Measurements from ENCODE around the gene GLIS1. TPM values are rescaled to one million over a fixed set of nuclear protein-coding genes. Genes with fewer than 3 reads are reported as not detected.
A peak's percentile ranks its signal among the peaks of the same experiment; 100 is the strongest.
"Not testable (repeated sequence)": the region's sequence is repeated elsewhere in the genome, so short reads cannot be mapped to it uniquely, and the experiment has no call there.

GLIS1 gene
- total RNA-seq, 1 experiment from 2014 or later: 1.0 TPM

DNA sequence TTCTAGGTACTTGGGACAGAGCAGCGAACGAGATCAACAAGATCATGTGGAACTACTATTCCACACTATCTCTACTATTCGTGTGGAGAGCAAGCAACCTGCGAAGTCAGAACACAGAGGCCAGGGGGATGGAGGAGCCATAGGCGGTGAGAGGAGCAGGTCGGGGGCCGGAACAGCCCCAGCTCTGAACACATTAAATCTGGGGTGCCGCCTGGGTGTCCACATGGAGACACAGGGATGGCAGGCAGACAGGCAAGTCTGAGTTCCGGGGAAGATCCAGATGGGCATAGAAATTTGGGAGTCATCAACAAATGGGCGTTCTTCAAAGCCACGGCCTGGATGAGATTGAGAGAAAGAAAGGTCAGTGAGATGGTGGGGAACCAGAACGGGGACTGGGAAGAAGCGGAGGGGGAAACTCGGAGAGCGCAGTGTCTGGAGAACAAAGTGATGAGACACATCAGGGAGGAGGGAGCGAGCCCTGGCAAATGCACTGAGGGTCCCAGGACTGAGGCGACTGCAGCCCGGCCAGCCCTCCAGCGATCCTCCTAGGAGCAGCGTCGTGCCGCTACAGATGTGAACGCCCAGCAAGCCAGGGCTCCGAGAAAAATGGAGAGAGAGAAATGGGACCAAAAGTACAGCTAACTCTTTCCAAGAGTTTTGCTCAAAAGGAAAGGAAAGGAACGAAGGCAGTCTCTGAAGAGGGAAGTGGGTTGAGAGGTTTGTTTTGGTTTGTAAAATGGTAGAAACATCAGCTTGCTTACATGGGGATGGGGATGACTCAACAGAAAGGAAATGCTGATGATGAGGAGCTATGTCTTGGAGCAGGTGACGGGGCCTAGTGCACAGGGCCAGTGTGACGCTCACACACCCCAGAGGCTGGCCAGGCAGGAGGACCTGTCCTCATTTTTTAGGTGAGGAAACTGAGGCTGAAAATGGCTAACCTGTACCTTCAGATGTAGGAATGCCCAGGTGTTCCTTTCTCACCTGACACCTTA, 84.5 kb downstream of the GLIS1 start:
- peak; percentile 67 for DNase-seq (ENCODE audit: low spot score)

DNA sequence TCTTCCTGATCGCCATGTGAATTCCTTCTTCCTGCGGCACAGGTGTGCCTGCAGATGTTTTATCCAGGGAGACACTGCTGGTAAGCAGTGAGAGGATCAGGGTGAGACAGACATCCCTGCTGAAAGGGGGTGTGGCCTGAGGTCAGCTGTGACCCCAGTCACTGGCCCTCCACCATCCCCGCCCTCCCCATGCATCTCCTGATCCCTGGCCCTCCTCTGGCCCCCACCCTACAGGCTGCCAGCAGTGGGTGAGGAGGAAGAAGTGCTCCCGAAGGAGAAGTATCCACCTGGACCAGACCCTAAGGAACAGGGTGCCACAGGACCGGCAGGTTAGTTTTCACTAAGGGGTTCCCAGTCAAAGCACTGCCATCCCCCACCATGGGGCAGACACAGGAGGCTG, 85.3 kb downstream of the GLIS1 start:
- DNase-seq (ENCODE audit: low spot score): no peak

GRCh38 chr1:53653200-53653575, 85.8 kb downstream of the GLIS1 start:
- no peak for DNase-seq (ENCODE audit: low spot score)

- no peak for DNase-seq (ENCODE audit: low spot score)
Observed at GRCh38 chr1:53652441-53653199, 86.3 kb downstream of the GLIS1 start.

- no peak for DNase-seq (ENCODE audit: low spot score)
Observed at GRCh38 chr1:53651356-53651755, 87.6 kb downstream of the GLIS1 start.

DNA sequence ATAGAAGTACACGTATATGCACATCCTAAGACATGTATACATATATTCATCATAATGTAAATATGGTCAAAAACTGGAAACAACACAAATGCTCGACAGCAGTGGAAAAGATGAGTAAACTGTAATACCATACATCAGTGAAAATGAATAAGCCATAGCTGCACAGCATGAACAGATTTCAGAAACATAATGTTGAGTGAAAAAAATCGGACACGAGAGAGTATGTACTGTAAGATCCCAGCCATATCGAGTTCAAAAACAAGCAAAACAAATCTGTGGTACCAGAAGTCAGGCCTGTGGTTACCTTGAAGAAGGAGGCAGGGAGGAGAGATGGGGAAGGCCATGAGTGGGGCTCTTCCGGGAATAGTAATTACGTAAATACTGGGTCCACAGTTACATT, 90.4 kb downstream of the GLIS1 start:
- DNase-seq (ENCODE audit: low spot score): no peak

DNA sequence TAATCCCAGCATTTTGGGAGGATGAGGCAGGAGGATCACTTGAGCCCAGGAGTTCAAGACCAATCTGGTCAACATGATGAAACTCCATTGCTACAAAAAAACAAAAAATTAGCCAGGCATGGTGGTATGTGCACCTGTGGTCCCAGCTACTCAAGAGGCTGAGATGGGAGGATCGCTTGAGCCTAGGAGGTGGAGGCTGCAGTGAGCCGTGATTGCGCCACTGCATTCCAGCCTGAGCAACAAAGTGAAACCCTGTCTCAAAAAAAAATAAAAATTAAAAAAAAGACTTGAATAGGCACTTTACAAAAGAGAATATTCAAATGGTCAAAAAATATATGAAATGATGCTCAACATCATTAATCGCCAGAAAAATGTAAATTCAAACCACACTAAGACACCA, 91.0 kb downstream of the GLIS1 start:
- not testable (repeated sequence) for DNase-seq (ENCODE audit: low spot score)

DNA sequence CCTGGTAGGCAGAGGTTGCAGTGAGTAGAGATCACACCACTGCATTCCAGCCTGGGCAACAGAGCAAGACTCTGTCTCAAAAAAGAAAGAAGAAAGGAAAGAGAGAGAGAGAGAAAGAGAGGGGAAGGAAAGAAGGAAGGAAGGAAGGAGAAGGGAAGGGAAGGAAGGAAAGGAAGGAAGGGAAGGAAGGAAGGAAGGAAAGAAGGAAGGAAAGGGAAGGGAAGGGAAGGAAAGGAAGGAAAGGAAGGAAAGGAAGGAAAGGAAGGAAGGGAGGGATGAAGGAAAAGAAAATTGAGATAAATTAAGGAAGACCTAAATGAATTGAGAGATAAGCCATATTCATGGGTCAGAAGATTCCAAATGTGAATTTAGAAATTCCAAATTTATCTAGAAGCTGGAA, 92.2 kb downstream of the GLIS1 start:
- no peak for DNase-seq (ENCODE audit: low spot score)

DNA sequence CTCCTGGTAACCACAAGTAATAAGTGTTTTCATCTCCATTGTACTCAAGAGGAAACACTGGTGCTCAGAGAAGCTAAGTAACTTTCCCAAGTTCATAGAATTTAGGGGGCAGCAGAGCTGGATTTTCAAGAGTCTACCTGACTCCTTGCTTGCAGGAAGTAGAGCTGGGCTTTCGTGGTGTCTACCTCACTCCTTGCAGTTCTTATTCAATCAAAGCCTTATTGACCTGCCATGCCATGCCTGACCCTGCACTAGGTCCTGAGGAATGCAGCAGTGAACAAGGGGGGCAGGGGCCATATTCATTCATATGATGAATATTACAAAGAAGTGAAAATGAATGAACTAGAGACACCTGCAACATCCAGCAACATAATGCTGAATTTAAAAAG, 93.3 kb downstream of the GLIS1 start:
- DNase-seq (ENCODE audit: low spot score): no peak

DNA sequence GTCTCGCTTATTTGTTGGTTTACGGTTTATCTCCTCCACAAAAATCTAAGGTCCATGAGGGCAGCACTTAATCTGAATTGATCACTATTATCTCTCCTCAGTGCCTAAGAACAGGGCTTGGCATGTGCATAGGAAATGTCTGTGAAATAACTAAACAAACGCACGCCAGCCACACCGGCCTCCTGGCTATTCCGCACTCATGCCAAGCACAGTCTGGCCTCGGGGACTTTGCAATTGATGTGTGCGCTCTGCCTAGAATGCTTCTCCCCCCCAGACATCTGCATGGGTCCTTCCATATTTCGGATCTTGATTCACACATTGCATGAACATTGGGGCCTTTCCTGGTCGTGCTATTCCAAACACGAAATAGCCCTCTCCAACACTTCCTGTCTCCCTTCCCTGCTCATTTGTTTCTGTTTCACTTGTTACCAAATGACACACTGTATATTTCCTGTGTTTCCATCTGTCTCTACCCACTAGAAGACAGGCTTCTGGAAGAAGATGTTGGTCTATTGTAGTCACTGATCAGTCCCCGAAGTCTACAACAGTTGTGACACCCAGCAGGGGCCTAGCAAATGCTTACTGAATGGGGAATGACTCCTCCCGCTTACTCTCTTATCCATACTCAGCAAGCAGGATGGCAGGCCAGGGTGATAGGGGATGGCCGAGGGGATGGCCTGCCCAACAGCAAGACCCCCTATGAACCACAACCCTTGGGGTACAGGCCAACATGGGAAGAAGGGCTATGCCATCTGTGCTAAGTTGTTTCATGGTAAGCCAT, 93.9 kb downstream of the GLIS1 start:
- DNase-seq (ENCODE audit: low spot score): no peak

- DNase-seq (ENCODE audit: low spot score): no peak
Observed at GRCh38 chr1:53644496-53644895, 94.5 kb downstream of the GLIS1 start.

DNA sequence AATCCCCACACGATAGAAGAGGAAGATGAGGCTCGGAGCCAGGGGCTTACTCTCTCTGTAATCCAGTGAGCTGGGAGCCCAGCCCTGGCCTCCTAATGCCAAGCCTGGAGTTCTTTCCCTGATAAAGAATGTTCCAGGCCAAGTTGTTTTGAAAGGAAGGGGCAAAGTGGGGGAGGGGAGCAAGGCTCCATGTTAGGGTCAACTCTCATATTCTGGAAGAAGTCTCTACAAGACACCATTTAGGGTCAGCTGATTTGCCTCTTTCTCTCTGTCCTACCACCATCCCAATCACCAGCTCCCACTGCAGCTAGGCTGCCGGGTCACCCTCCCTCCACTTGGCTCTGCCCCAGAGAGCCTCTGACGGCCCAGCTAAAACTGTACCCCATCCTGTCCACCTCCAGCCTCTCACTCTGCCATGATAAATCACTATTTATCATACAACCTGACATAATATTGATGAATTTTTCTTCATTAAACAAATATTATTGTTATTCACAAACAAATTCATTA, 95.0 kb downstream of the GLIS1 start:
- no peak for DNase-seq (ENCODE audit: low spot score)

- no peak for DNase-seq (ENCODE audit: low spot score)
Observed at GRCh38 chr1:53643041-53643880, 95.7 kb downstream of the GLIS1 start.

- DNase-seq (ENCODE audit: low spot score): no peak
Observed at GRCh38 chr1:53642607-53643006, 96.4 kb downstream of the GLIS1 start.

DNA sequence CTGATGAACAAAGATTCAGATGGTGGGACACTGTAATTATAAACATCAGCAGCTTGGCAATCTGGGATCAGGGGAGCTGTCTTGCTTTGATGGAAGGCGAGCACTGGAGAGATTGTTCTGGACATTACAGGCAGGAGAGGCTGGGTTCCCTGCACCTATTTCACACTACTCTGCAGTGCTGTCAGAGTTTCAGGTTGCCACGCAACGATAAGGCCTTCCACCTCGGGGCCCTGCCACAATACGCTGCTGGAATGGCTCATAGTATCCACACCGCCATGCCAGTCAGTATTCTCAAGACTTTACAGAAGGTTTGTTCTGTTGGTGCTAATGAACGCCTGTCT, 96.8 kb downstream of the GLIS1 start:
- no peak for DNase-seq (ENCODE audit: low spot score)

DNA sequence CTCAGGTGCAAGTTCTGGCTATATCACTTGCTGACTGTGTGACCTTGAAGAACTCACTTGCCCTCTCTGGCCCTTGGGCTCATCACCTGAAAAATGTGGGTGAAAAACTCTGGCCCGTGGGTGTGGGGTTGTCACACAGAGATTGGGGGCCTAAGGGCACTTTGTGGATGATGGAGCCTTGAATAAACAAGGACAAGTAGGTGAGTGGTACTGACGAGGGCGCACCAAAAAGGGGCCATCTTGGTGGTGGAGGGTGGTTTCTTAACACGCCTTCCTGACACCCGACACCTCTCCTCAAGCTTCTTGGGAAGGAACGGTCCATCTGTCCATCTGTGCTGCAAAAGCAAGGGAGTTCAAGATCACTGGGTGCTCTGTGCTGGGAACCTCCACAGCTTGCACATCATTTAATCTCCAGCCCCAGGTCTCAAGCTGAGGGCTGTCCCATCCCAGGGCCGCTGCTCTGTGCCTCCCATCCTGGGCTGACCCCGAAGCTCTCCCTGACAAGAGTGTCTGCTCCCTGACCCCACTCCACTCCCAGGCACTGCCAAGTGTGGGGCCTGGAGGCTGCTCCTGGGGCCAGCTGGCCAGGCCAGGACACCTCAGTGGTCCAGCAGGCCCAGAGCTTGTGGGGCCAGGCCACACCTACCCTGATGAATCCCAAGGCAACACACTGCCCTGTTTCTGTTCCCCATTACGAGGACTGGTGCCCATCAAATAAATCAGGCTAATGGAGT, 97.3 kb downstream of the GLIS1 start:
- no peak for DNase-seq (ENCODE audit: low spot score)

GRCh38 chr1:53640701-53641075, 98.3 kb downstream of the GLIS1 start:
- DNase-seq (ENCODE audit: low spot score): no peak

DNA sequence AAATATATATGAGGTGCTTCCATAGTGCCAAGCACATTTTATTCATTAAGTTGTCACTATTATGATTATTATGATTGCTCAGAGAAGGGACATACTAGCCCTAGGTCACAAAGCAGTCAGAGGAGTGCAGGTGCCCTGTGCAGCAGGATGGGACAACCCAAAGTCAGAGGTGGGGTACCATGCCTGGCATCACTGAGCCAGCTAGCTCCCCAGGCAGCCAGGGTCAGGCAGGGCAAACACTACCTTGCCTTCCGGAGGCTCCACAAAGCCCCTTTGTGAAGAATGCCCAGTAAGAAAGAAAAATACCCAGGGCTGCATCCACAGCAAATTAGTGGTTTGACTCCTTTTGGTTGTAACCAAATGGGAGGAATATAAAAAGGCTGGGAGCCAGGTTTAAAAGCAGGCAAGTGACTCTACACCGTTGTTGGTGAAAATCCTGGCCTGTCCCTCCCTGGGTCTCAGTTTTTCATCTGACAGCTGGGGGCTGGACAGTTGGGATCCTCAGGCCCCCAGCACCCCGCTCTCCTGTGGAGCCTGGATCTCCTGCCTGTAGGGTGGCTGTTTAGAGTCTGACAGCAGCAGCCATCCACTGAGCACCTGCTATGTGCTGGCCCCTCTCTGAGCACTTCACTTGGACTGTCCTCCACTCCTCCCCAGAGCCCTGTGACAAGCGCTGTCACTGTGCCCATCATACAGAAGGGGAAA, 98.8 kb downstream of the GLIS1 start:
- no peak for DNase-seq (ENCODE audit: low spot score)

DNA sequence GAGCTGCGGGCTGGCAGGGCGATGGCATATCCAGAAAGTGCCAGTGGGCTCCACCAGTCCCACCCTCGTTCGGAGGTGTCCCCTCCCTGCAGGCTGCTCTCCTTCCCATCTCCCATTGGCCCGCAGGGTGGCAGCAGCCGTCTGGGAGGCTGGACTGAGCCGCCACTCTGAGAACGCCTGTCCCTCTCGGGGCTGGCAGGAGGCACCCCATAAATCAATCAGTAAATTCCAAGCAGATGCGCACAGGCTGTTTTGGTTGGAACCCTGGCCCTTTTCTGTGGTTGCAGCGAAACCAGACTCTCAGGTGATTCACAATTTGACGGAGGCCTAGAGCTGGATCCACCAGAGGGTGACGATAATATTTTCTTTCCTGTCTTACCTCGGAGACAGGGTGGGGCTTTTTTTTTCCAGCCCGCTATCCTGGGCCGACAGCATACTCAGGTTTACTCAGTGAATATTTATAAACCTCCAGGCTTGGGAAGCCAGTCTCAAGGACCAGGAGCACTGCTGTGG, 99.7 kb downstream of the GLIS1 start:
- DNase-seq (ENCODE audit: low spot score): no peak

Data from H4 (cell line).